Measurements from ENCODE around the gene PA2G4. TPM values are rescaled to one million over a fixed set of nuclear protein-coding genes. Genes with fewer than 3 reads are reported as not detected.
"Not testable (repeated sequence)": the region's sequence is repeated elsewhere in the genome, so short reads cannot be mapped to it uniquely, and the experiment has no call there.

The PA2G4 gene
- total and polyA plus RNA-seq, 9 donors = 97.2 to 128 (median 117) TPM

- peaks cover 10% of the 10 kb centered on the region for H3K4me1 ChIP-seq (ENCODE audit: control insufficient read depth, insufficient read depth, low read length)
- no peak overlapping the region for H3K27ac ChIP-seq (ENCODE audit: low read length)
- no peak for DNase-seq
- H3K9me3 ChIP-seq (replicated peaks; ENCODE audit: control insufficient read depth, low read depth, low read length) = no peaks in the 10 kb centered on the region
- H3K4me3 ChIP-seq (ENCODE audit: low read length) = no peak overlapping the region
- H3K36me3 ChIP-seq (ENCODE audit: control insufficient read depth, insufficient read depth, low read length) = peaks cover 59% of the 10 kb centered on the region
- 100% methylated on average over 2 of the region's 3 CpGs for WGBS (ENCODE audit: insufficient coverage)
- no peaks in the 10 kb centered on the region for H3K27me3 ChIP-seq (ENCODE audit: control insufficient read depth, insufficient read depth, low read length)
Measured at GRCh38 chr12:56107242-56107641, 2.9 kb downstream of the PA2G4 start.

DNA sequence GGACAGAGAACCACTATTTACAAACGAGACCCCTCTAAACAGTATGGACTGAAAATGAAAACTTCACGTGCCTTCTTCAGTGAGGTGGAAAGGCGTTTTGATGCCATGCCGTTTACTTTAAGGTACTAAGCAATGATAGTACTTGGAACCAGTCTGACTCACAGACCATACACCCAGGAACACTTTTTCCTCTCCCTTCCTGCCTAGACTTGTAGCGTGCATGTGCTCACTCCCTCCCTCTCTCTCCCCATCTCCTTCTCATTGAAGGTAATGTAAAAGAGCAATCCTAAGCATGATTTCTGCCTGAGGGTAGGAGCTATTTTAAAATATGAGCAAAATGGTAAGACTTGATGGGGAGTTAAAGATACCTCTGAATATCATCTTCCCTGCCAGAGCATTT lies 6.2 kb downstream of the PA2G4 start:
- no peak for DNase-seq
- H3K27ac ChIP-seq (ENCODE audit: low read length) = no peak overlapping the region
- WGBS (ENCODE audit: insufficient coverage) = 90% methylated on average over 4 of the region's 5 CpGs
- no peaks in the 10 kb centered on the region for H3K9me3 ChIP-seq (replicated peaks; ENCODE audit: control insufficient read depth, low read depth, low read length)
- H3K36me3 ChIP-seq (ENCODE audit: control insufficient read depth, insufficient read depth, low read length) = peaks cover 70% of the 10 kb centered on the region
- H3K27me3 ChIP-seq (ENCODE audit: control insufficient read depth, insufficient read depth, low read length) = no peaks in the 10 kb centered on the region
- H3K4me3 ChIP-seq (ENCODE audit: low read length) = no peak overlapping the region
- peaks cover 12% of the 10 kb centered on the region for H3K4me1 ChIP-seq (ENCODE audit: control insufficient read depth, insufficient read depth, low read length)

- peaks cover 49% of the 10 kb centered on the region for H3K36me3 ChIP-seq (ENCODE audit: control insufficient read depth, insufficient read depth, low read length)
- no peaks in the 10 kb centered on the region for H3K9me3 ChIP-seq (replicated peaks; ENCODE audit: control insufficient read depth, low read depth, low read length)
- no peak overlapping the region for H3K27ac ChIP-seq (ENCODE audit: low read length)
- H3K4me3 ChIP-seq (ENCODE audit: low read length) = no peak overlapping the region
- peaks cover 15% of the 10 kb centered on the region for H3K4me1 ChIP-seq (ENCODE audit: control insufficient read depth, insufficient read depth, low read length)
- H3K27me3 ChIP-seq (ENCODE audit: control insufficient read depth, insufficient read depth, low read length) = no peaks in the 10 kb centered on the region
- DNase-seq = no peak
- no CpG with 5 or more reads among the region's 1 CpG for WGBS (ENCODE audit: insufficient coverage)
Measured at GRCh38 chr12:56114084-56114483, 9.7 kb downstream of the PA2G4 start.

DNA sequence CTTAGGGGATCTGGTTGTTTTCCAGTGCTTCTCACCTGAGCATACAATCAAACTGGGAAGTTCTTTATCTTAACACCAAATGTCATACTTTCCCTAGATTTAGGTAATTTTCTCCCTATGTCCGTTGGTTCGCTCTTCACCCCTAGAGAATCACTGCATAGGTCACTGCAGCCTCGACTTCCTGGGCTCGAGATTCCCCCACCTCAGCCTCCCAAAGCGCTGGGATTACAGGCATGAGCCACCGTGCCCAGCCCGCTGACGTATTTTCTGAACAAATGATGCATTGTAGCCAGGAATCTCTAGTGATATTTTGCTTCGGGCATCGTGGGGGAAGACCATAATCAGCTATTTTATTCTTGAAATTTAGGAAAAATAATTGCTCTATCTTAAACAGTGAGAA lies 11.0 kb downstream of the PA2G4 start:
- DNase-seq = peak; percentile 46
- no peaks in the 10 kb centered on the region for H3K27me3 ChIP-seq (ENCODE audit: control insufficient read depth, insufficient read depth, low read length)
- peak overlapping the region; percentile 78 for H3K4me3 ChIP-seq (ENCODE audit: low read length)
- peaks cover 27% of the 10 kb centered on the region for H3K4me1 ChIP-seq (ENCODE audit: control insufficient read depth, insufficient read depth, low read length)
- H3K27ac ChIP-seq (ENCODE audit: low read length) = peak overlapping the region; percentile 98
- H3K36me3 ChIP-seq (ENCODE audit: control insufficient read depth, insufficient read depth, low read length) = peaks cover 41% of the 10 kb centered on the region
- 44% methylated on average over 3 of the region's 10 CpGs for WGBS (ENCODE audit: insufficient coverage)
- H3K9me3 ChIP-seq (replicated peaks; ENCODE audit: control insufficient read depth, low read depth, low read length) = no peaks in the 10 kb centered on the region

DNA sequence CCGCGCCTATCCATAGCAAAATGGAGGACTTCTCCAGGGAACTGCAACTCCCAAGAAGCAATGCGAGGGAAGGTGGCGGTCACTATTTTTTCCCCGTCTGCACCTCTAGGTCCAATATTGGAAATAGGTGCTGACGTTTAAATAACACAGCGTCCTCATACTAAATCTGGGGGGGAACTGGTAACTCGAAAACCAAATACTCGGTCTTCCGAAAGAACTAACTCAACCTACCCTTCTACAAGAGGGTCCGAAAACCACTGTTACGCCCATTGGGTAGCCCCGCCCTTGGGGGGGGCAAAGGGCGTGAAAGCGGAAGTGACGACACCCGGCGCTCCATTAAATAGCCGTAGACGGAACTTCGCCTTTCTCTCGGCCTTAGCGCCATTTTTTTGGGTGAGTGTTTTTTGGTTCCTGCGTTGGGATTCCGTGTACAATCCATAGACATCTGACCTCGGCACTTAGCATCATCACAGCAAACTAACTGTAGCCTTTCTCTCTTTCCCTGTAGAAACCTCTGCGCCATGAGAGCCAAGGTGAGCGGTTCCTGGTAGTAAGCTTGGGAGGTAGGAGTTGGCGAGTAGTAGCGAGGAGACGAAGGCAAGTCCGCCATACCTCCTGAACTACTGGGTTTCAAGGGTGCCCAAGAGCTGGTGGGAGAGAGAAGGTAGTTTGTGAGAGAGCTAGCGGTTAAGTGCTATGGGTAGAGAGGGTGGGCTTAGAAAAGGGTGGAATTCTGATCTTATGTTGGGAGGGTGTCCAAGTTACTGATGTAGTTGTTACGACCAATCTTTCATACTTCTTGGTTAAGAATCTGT lies 12.1 kb downstream of the PA2G4 start, which contains the start of gene RPL41:
RPL41 (plus strand) TSS at position 367 of the 815 bp plus-strand sequence.
- peak within 1 kb of the TSS; percentile 98 for H3K27ac ChIP-seq (ENCODE audit: low read length)
- peaks cover 36% of the 10 kb centered on the region for H3K4me1 ChIP-seq (ENCODE audit: control insufficient read depth, insufficient read depth, low read length)
- no peaks in the 10 kb centered on the region for H3K27me3 ChIP-seq (ENCODE audit: control insufficient read depth, insufficient read depth, low read length)
- H3K36me3 ChIP-seq (ENCODE audit: control insufficient read depth, insufficient read depth, low read length) = peaks cover 41% of the 10 kb centered on the region
- H3K4me3 ChIP-seq (ENCODE audit: low read length) = peak within 1 kb of the TSS; percentile 78
- WGBS (ENCODE audit: insufficient coverage) = 0% methylated on average over 13 of the region's 34 CpGs
- no peaks in the 10 kb centered on the region for H3K9me3 ChIP-seq (replicated peaks; ENCODE audit: control insufficient read depth, low read depth, low read length)
- peak; percentile 99 for DNase-seq

DNA sequence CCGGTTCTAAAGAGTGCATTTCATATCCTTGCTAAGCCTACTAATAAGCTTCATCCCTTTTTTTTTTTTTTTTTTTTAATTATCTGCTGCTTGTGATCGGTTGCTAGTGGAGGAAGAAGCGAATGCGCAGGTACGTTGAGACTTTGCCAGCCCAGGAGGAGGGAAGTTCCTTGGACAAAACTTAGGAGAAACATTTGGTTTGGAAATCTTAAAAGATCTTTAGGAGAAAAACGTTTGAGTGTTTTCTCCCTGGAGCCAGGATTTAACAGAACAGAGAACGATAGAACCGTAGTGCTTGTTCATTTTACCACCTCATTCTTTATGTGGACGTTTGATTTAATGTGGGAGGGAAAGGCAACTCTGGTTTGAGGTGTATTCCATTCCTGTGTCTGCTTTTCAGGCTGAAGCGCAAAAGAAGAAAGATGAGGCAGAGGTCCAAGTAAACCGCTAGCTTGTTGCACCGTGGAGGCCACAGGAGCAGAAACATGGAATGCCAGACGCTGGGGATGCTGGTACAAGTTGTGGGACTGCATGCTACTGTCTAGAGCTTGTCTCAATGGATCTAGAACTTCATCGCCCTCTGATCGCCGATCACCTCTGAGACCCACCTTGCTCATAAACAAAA lies 12.8 kb downstream of the PA2G4 start:
- not testable (repeated sequence) for H3K27me3 ChIP-seq (ENCODE audit: control insufficient read depth, insufficient read depth, low read length); H3K9me3 ChIP-seq (replicated peaks; ENCODE audit: control insufficient read depth, low read depth, low read length)
- H3K27ac ChIP-seq (ENCODE audit: low read length) = peak overlapping the region; percentile 98
- H3K4me3 ChIP-seq (ENCODE audit: low read length) = peak overlapping the region; percentile 78
- peaks cover 41% of the 10 kb centered on the region for H3K36me3 ChIP-seq (ENCODE audit: control insufficient read depth, insufficient read depth, low read length)
- peaks cover 39% of the 10 kb centered on the region for H3K4me1 ChIP-seq (ENCODE audit: control insufficient read depth, insufficient read depth, low read length)
- WGBS (ENCODE audit: insufficient coverage) = 0% methylated on average over 3 of the region's 16 CpGs
- peak; percentile 57 for DNase-seq

DNA sequence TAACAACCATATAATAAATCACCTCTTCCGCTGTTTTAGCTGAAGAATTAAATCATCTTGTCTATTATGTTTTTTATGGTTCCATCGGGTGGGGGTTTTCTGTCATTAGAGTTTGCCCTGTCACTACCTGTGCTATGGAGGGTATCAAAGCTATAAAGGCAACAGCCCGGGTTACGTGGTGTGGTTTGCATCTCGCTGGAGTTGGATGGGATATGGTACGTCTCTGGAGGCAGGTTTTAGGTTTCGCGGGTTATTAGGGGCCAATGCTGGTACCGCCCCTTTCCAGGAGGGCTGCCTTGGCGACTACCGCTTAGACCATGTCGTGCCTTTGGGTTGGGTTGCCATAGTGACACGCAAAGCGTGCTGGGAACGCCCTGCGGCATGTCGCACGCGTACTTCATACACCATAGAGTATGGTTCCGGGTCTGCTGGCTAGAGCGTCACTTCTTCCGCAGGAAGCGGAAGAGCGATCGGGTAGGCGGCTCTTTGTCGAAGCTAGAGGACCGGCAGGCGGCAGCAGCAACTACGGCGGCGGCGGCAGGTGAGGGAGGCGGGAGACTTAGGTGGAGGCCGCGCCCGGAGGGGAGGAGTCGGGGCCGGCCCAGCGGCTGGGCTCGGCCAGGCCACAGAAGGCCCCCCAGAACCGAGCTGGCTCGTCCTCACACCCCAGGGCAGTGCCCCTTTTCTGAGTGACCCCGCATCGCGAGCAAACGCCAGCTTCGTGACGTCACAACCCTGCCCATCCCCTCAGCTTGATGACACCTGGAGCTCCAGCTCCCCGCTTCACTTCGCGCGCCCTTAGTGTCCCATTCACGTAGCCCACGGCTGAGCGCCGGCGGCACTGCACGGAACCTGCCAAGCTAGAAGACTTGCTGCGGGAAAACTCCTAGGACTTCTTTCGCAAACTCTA lies 13.7 kb downstream of the PA2G4 start, which contains the start of gene ZC3H10:
ZC3H10 (plus strand) TSS at position 489 of the 910 bp plus-strand sequence. CDS start 2,297 bp downstream, outside the sequence.
- Histone ChIP-seq H3K36me3 (ENCODE audit: control insufficient read depth, insufficient read depth, low read length) (peaks cover 38% of the 10 kb centered on the region), H3K4me3 (ENCODE audit: low read length) (peak within 1 kb of the TSS; percentile 78), H3K4me1 (ENCODE audit: control insufficient read depth, insufficient read depth, low read length) (peaks cover 46% of the 10 kb centered on the region), H3K9me3 (replicated peaks; ENCODE audit: control insufficient read depth, low read depth, low read length) (no peaks in the 10 kb centered on the region), H3K27ac (ENCODE audit: low read length) (peak within 1 kb of the TSS; percentile 98), H3K27me3 (ENCODE audit: control insufficient read depth, insufficient read depth, low read length) (no peaks in the 10 kb centered on the region)
- DNase-seq = peak; percentile 100
- under 1% methylated on average over 60 of the region's 61 CpGs for WGBS (ENCODE audit: insufficient coverage)

GRCh38 chr12:56118688-56119357 lies 14.5 kb downstream of the PA2G4 start:
- Histone ChIP-seq H3K36me3 (ENCODE audit: control insufficient read depth, insufficient read depth, low read length) (peaks cover 36% of the 10 kb centered on the region), H3K4me1 (ENCODE audit: control insufficient read depth, insufficient read depth, low read length) (peaks cover 47% of the 10 kb centered on the region), H3K27ac (ENCODE audit: low read length) (peak overlapping the region; percentile 88), H3K9me3 (replicated peaks; ENCODE audit: control insufficient read depth, low read depth, low read length) (no peaks in the 10 kb centered on the region), H3K27me3 (ENCODE audit: control insufficient read depth, insufficient read depth, low read length) (no peaks in the 10 kb centered on the region), H3K4me3 (ENCODE audit: low read length) (peak overlapping the region; percentile 69)
- WGBS (ENCODE audit: insufficient coverage) = 7% methylated on average over 7 of the region's 13 CpGs
- DNase-seq = no peak

GRCh38 chr12:56119361-56119796 lies 15.0 kb downstream of the PA2G4 start:
- H3K27ac ChIP-seq (ENCODE audit: low read length) = peak overlapping the region; percentile 88
- H3K36me3 ChIP-seq (ENCODE audit: control insufficient read depth, insufficient read depth, low read length) = peaks cover 38% of the 10 kb centered on the region
- DNase-seq = peak; percentile 94
- H3K4me3 ChIP-seq (ENCODE audit: low read length) = no peak overlapping the region
- no peaks in the 10 kb centered on the region for H3K9me3 ChIP-seq (replicated peaks; ENCODE audit: control insufficient read depth, low read depth, low read length)
- 0% methylated on average over 2 of the region's 2 CpGs for WGBS (ENCODE audit: insufficient coverage)
- no peaks in the 10 kb centered on the region for H3K27me3 ChIP-seq (ENCODE audit: control insufficient read depth, insufficient read depth, low read length)
- peaks cover 47% of the 10 kb centered on the region for H3K4me1 ChIP-seq (ENCODE audit: control insufficient read depth, insufficient read depth, low read length)

Measured in muscle of leg (tissue), 11 donors.